ENCODE measurements around the gene NDEL1. TPM values are rescaled to one million over a fixed set of nuclear protein-coding genes. Genes with fewer than 3 reads are reported as not detected.

NDEL1 gene
- total RNA-seq, 1 donor, result 68.8 TPM

DNA sequence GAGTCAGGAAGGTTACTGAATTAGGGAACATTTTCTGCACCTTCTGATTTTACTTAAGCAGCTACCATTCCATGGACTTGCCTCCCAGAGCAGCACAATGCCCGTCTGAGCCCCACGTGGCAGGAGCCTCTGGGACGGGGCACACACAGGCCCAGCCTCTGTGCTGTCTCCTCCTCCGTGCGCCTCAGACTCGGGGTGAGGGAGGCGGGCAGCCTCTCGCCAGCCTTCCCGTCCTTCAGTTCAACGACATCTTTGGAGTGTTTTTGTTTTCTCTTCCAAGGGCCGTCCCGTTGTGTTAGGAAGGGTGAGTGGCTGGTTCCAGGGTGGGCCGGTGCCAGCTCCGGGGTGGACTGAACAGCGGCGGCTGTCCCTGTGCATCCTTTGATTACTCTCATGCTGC is 31.8 kb downstream of the NDEL1 start:
- H3K4me3 ChIP-seq (ENCODE audit: low read depth, low read length), result no peak overlapping the region
- TF ChIP-seq, protein P1, sequence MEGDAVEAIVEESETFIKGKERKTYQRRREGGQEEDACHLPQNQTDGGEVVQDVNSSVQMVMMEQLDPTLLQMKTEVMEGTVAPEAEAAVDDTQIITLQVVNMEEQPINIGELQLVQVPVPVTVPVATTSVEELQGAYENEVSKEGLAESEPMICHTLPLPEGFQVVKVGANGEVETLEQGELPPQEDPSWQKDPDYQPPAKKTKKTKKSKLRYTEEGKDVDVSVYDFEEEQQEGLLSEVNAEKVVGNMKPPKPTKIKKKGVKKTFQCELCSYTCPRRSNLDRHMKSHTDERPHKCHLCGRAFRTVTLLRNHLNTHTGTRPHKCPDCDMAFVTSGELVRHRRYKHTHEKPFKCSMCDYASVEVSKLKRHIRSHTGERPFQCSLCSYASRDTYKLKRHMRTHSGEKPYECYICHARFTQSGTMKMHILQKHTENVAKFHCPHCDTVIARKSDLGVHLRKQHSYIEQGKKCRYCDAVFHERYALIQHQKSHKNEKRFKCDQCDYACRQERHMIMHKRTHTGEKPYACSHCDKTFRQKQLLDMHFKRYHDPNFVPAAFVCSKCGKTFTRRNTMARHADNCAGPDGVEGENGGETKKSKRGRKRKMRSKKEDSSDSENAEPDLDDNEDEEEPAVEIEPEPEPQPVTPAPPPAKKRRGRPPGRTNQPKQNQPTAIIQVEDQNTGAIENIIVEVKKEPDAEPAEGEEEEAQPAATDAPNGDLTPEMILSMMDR (IDR thresholded peaks at IDR 0.05; ENCODE audit: insufficient read depth, low read length), result no peak
- DNase-seq (ENCODE audit: low read depth), result no peak

DNA sequence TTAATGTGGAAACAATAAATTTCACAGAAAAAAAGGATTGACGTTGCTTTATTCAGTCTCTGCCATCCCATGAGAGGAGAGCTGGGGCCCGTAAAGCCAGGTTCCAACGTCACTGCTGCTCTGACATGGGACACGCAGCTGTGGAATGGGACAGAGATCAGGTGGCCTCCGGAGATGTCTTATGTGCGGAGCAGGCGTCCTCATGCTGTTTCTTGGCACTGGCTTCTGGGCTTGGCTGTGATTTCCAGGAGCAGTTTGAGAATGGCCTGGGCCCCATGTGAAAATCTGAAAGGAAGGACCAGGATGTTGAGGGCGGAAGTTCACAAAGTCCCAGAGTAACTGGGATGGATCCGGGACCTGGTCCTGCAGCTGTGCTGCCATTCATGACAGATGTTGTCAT is 32.4 kb downstream of the NDEL1 start:
- H3K4me3 ChIP-seq (ENCODE audit: low read depth, low read length), result no peak overlapping the region
- TF ChIP-seq, protein P1 (IDR thresholded peaks at IDR 0.05; ENCODE audit: insufficient read depth, low read length), result no peak
- DNase-seq (ENCODE audit: low read depth), result no peak

DNA sequence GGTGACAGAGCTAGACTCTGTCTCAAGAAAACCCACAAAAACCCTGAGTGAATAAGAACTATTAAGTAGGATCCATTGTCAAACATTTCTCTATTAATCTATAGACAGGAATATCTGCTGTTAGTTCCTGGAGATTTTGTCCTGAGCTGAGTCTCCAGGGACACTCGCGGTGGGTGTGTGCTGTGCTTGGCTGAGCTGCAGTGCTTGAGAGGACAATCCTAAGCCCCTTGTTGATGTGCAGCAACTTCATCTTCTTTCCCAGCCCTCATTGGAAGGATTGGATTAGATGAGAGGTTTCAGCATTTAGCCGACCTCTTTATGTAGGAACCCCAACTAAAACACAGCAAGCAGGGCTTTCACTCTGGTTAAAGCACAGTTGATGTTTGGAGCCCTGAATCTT is 33.3 kb downstream of the NDEL1 start:
- TF ChIP-seq, protein P1 (IDR thresholded peaks at IDR 0.05; ENCODE audit: insufficient read depth, low read length), result no peak
- no peak overlapping the region for H3K4me3 ChIP-seq (ENCODE audit: low read depth, low read length)
- DNase-seq (ENCODE audit: low read depth), result no peak

DNA sequence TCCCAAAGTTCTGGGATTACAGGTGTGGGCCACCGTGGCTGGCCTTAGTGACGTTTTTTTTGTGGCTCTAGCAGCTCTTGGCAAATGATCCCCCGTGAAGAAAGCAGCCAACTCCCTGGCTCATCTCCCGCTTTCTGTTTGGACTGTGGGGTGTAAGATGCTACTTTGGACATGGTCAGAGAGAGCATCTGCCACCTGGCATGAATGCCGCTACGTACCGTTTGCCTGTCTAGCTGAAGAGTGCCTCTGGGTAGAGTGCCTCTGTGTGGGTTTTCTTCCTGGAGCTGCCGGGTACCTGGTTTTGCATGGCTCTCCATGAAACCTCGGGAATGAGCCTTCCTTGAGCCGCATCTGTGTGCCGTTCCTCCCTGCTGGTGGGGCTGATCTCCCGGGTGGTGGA is 34.3 kb downstream of the NDEL1 start:
- H3K4me3 ChIP-seq (ENCODE audit: low read depth, low read length), result no peak overlapping the region
- TF ChIP-seq, protein P1 (IDR thresholded peaks at IDR 0.05; ENCODE audit: insufficient read depth, low read length), result no peak
- DNase-seq (ENCODE audit: low read depth), result no peak

DNA sequence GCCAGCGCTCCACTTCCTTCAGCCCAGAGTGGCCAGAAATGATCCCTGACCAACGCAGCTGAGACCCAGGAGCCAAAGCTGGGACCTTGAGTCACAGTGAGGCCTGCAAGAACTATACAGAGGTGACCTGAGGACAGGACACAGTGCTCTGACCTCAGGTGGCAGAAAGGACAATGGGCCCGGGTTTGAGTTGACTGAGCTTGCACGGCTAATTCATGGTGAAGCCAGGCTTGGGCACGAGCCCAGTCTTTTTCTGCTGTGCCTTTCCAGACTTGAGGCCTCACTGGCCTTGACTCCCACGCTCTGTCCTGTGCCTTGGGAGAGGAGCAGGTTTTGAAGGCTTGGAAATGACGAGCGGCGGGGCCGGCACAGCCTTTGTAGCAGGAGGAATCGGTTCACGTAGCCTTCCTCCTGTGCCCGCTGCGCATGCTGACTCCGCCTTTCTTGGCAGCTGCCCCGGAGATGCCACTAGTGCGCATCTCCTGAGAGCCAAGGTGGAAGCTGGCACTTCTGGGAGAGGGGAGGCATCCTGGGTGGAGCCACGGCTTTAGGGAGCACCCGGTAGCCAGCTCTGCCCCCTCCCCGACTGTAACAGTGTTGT is 34.9 kb downstream of the NDEL1 start:
- peak; percentile 40 for DNase-seq (ENCODE audit: low read depth)
- TF ChIP-seq, protein P1 (IDR thresholded peaks at IDR 0.05; ENCODE audit: insufficient read depth, low read length), result no peak

DNA sequence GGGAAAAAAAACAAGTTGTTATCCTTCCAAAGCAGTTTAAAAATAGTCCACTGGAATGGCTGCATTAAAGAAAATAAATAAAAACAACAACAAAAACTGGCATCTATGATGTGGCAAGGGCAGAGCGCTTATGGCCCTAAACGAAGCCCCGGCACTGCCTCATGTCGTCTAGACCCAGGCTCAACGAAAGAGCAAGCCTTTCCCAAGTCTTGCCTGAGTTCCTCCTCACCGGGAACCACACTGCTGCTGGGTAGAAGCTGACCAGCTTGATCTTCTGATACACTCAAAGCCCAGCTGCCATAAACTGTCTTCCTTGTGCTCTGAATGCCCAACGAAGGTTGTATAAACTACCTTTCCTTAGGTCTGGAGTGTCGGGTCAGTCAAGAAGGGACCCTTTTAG is 37.0 kb downstream of the NDEL1 start:
- TF ChIP-seq, protein P1 (IDR thresholded peaks at IDR 0.05; ENCODE audit: insufficient read depth, low read length), result no peak
- no peak overlapping the region for H3K4me3 ChIP-seq (ENCODE audit: low read depth, low read length)
- DNase-seq (ENCODE audit: low read depth), result no peak

More for the DNA sequence above, 34.9 kb downstream of the NDEL1 start:
- no peak overlapping the region for H3K4me3 ChIP-seq (ENCODE audit: low read depth, low read length)
